Suprapubic skin (tissue), 4 donors: ENCODE measurements around the gene C10orf105. TPM values are rescaled to one million over a fixed set of nuclear protein-coding genes. Genes with fewer than 3 reads are reported as not detected.
A peak's percentile ranks its signal among the peaks of the same experiment; 100 is the strongest.

ENCODE experiments used
- DNase-seq, 2 donors: peaks; one replicate each; pipeline ENCODE4 v3.0.0-alpha.2; 2019; ENCODE audit warnings: low spot score in 2 of 2
- H3K27ac ChIP-seq: fragments of 200-600 bp; sonication (generic); one replicate; pipeline ENCODE4 v1.5.1; 2019
- H3K27me3 ChIP-seq: fragments of 200-600 bp; sonication (generic); one replicate; pipeline ENCODE4 v1.5.1; 2019
- H3K36me3 ChIP-seq: fragments of 200-600 bp; sonication (generic); one replicate; pipeline ENCODE4 v1.5.1; 2019
- H3K4me1 ChIP-seq: fragments of 200-600 bp; sonication (generic); one replicate; pipeline ENCODE4 v1.5.1; 2019
- H3K4me3 ChIP-seq: fragments of 200-600 bp; sonication (generic); one replicate; pipeline ENCODE4 v1.5.1; 2019; ENCODE audit warnings: mild to moderate bottlenecking
- H3K9me3 ChIP-seq: fragments of 200-600 bp; sonication (generic); one replicate; pipeline ENCODE4 v1.5.1; 2019
- EP300 ChIP-seq: sonication (generic); formaldehyde crosslinking; IDR thresholded peaks from one replicate; pipeline ENCODE4 v1.6.1; 2017; ENCODE audit warnings: antibody characterized with exemption
- POLR2A ChIP-seq, 2 donors: fragments of 450-650 bp; IDR thresholded peaks; one replicate each; pipeline ENCODE4 v1.6.1; 2017; ENCODE audit warnings: antibody characterized with exemption in 2 of 2, mild to moderate bottlenecking in 2 of 2, moderate library complexity in 2 of 2
- POLR2AphosphoS5 ChIP-seq, 3 donors: sonication (generic); formaldehyde crosslinking; IDR thresholded peaks; one replicate each; pipeline ENCODE4 v1.6.1; 2017; ENCODE audit warnings: antibody characterized with exemption in 3 of 3
- WGBS: methylation state at CpG from one replicate; pipeline ENCODE4 v1.1.5; 2018; 5-methylcytosine and 5-hydroxymethylcytosine counted together
- total RNA-seq, 4 donors: library from RNA; depleted of rRNA; stranded (reverse); fragments of >200 nt; gene quantifications; one replicate each; pipeline ENCODE4 v1.1.0, GENCODE V29; 2016
- TF ChIP-seq, protein P1 (sequence below), 2 donors: fragments of 200-600 bp in 1 of 2; fragments of 450-650 bp in 1 of 2; sonication (generic) in 1 of 2; IDR thresholded peaks; one replicate each; pipeline ENCODE4 v1.5.1; 2016 to 2019; ENCODE audit warnings: antibody characterized with exemption in 2 of 2, mild to moderate bottlenecking in 1 of 2, moderate library complexity in 1 of 2

Gene C10orf105
- total RNA-seq, 4 donors from 2014 or later = 0.17 to 0.48 TPM; not detected in 2

- Histone ChIP-seq H3K27me3 (no peaks in the 10 kb centered on the region), H3K4me1 (peaks cover 30% of the 10 kb centered on the region), H3K9me3 (no peaks in the 10 kb centered on the region), H3K27ac (no peak overlapping the region), H3K4me3 (no peak overlapping the region), H3K36me3 (no peaks in the 10 kb centered on the region)
- TF ChIP-seq EP300 (no peak), POLR2A (IDR thresholded peaks at IDR 0.05) (no peak), POLR2AphosphoS5 (IDR thresholded peaks at IDR 0.05) (no peak)
- TF ChIP-seq, protein P1, sequence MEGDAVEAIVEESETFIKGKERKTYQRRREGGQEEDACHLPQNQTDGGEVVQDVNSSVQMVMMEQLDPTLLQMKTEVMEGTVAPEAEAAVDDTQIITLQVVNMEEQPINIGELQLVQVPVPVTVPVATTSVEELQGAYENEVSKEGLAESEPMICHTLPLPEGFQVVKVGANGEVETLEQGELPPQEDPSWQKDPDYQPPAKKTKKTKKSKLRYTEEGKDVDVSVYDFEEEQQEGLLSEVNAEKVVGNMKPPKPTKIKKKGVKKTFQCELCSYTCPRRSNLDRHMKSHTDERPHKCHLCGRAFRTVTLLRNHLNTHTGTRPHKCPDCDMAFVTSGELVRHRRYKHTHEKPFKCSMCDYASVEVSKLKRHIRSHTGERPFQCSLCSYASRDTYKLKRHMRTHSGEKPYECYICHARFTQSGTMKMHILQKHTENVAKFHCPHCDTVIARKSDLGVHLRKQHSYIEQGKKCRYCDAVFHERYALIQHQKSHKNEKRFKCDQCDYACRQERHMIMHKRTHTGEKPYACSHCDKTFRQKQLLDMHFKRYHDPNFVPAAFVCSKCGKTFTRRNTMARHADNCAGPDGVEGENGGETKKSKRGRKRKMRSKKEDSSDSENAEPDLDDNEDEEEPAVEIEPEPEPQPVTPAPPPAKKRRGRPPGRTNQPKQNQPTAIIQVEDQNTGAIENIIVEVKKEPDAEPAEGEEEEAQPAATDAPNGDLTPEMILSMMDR (IDR thresholded peaks at IDR 0.05) = no peak
- DNase-seq = no peak
- 73% methylated on average over 28 of the region's 28 CpGs for WGBS
Measured at GRCh38 chr10:71708897-71709882, 10.4 kb downstream of the C10orf105 start.

DNA sequence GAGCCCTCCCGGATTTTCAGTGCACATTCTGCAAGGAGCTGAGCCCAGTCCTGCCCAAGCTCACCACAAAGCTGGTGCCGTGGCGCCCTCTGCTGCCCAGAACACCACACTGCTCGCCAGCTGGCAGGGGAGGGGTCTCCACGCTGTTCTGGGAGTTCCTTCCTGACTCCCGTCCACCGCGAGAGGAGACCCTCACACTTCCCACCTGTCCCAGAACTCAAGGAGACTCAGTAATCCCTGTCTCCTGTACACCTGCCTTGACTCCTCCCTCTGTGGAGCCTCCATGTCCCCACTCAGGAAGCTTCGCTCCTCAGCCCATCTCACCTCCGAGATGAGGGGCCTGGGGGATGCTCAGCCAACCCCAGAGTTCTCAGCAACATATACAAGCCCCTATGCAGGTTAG lies 11.3 kb downstream of the C10orf105 start:
- no peak overlapping the region for H3K4me3 ChIP-seq
- H3K4me1 ChIP-seq = peaks cover 21% of the 10 kb centered on the region
- WGBS = 28% methylated on average over 5 of the region's 10 CpGs
- DNase-seq = peak in 1 of 2 donors; percentile 74
- H3K36me3 ChIP-seq = no peaks in the 10 kb centered on the region
- no peaks in the 10 kb centered on the region for H3K27me3 ChIP-seq
- H3K9me3 ChIP-seq = no peaks in the 10 kb centered on the region
- TF ChIP-seq POLR2AphosphoS5 (IDR thresholded peaks at IDR 0.05) = no peak
- TF ChIP-seq, protein P1 (IDR thresholded peaks at IDR 0.05) = peak; percentile 47 to 82
- no peak overlapping the region for H3K27ac ChIP-seq

DNA sequence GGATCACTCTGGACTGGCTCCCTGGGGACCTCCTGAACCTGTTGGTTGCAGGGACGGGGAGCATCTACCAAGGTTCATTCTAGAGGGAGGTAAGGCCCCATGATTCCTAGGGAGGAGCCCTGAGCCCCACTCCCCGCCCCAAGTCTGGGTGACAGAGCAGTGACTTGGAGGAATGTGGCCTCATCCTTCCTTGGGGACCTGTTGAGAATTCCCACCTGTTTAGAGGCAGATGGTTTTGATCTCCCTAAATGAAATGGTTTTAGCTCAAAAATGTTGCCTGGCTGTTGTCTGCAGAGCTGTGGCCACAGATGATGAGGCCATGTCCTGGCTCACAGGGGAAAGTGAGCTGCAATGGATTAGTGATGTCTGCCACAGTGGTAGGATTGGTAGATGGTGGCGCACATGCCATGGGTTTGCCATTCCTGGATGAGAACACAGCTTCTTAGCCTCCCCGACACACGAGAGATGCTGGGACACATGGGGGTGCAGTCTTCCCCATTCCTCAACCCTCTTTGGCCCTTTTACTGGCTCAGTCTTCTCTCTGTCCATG lies 12.3 kb downstream of the C10orf105 start:
- no peaks in the 10 kb centered on the region for H3K36me3 ChIP-seq
- no peaks in the 10 kb centered on the region for H3K27me3 ChIP-seq
- H3K9me3 ChIP-seq = no peaks in the 10 kb centered on the region
- DNase-seq = no peak
- H3K4me1 ChIP-seq = peaks cover 11% of the 10 kb centered on the region
- H3K4me3 ChIP-seq = no peak overlapping the region
- TF ChIP-seq, protein P1 (IDR thresholded peaks at IDR 0.05) = no peak
- WGBS = 96% methylated on average over 4 of the region's 5 CpGs
- H3K27ac ChIP-seq = no peak overlapping the region

- H3K4me3 ChIP-seq = no peak overlapping the region
- no peak overlapping the region for H3K27ac ChIP-seq
- H3K27me3 ChIP-seq = no peaks in the 10 kb centered on the region
- TF ChIP-seq, protein P1 (IDR thresholded peaks at IDR 0.05) = no peak
- no peak for TF ChIP-seq POLR2AphosphoS5 (IDR thresholded peaks at IDR 0.05)
- TF ChIP-seq EP300 = no peak
- no peak for TF ChIP-seq POLR2A (IDR thresholded peaks at IDR 0.05)
- WGBS = 92% methylated on average over 22 of the region's 35 CpGs
- no peaks in the 10 kb centered on the region for H3K36me3 ChIP-seq
- no peak for DNase-seq
- no peaks in the 10 kb centered on the region for H3K9me3 ChIP-seq
- peaks cover 9% of the 10 kb centered on the region for H3K4me1 ChIP-seq
Measured at GRCh38 chr10:71706216-71707121, 13.1 kb downstream of the C10orf105 start.
